Common myeloid progenitor, CD34-positive (primary cell): ENCODE results near the gene IGFN1.
"Not testable (repeated sequence)": the region's sequence is repeated elsewhere in the genome, so short reads cannot be mapped to it uniquely, and the experiment has no call there.

Source experiments
- CTCF ChIA-PET: fragments of 350-600 bp; sonication (Branson Sonifier 250); formaldehyde crosslinking; loops from one replicate; lab custom pipeline; 2021; ENCODE audit warnings: antibody characterized with exemption; lab: Charles Lee
- POLR2A ChIA-PET: fragments of 350-600 bp; sonication (Branson Sonifier 250); formaldehyde crosslinking; loops from one replicate; lab custom pipeline; 2021; ENCODE audit warnings: antibody characterized with exemption; lab: Charles Lee
- DNase-seq, 3 donors: peaks; one replicate each; pipeline versions ENCODE4 v3.0.0 to v3.0.0-alpha.2; 2013
- H3K27ac ChIP-seq, 2 experiments: 1 replicate in 1 of 2; 2 replicates in 1 of 2; pipeline ENCODE4 v1.7.0; 2013; ENCODE audit warnings: inconsistent platforms in 2 of 2, low read length in 2 of 2, mild to moderate bottlenecking in 2 of 2, low read depth in 1 of 2, moderate library complexity in 1 of 2; ENCODE audit not compliant: severe bottlenecking in 2 of 2, insufficient read depth in 1 of 2, poor library complexity in 1 of 2
- H3K27me3 ChIP-seq, 5 experiments: replicated peaks in 2 of 5; 1 replicate in 3 of 5; 2 replicates in 2 of 5; pipeline versions ENCODE4 v1.6.1 to v1.7.0; 2013; ENCODE audit warnings: low read length in 4 of 5, mild to moderate bottlenecking in 2 of 5, moderate library complexity in 2 of 5, inconsistent platforms in 1 of 5; ENCODE audit not compliant: insufficient read depth in 5 of 5, control insufficient read depth in 4 of 5
- H3K36me3 ChIP-seq, 4 experiments: 1 replicate in 2 of 4; 2 replicates in 2 of 4; pipeline versions ENCODE4 v1.6.1 to v1.7.0; 2013; ENCODE audit warnings: low read length in 3 of 4, control low read depth in 1 of 4, mild to moderate bottlenecking in 1 of 4; ENCODE audit not compliant: control insufficient read depth in 4 of 4, insufficient read depth in 4 of 4
- H3K4me1 ChIP-seq, 4 experiments: 1 replicate in 3 of 4; 2 replicates in 1 of 4; pipeline versions ENCODE4 v1.6.1 to v1.7.1; 2013; ENCODE audit warnings: low read length in 3 of 4, mild to moderate bottlenecking in 3 of 4, control low read depth in 1 of 4, inconsistent platforms in 1 of 4, moderate library complexity in 1 of 4; ENCODE audit not compliant: control insufficient read depth in 4 of 4, insufficient read depth in 4 of 4; ENCODE audit errors: control extremely low read depth in 1 of 4
- H3K4me3 ChIP-seq, 7 experiments: 1 replicate in 4 of 7; 2 replicates in 3 of 7; pipeline versions ENCODE4 v1.5.1 to v1.7.0; 2013; ENCODE audit warnings: mild to moderate bottlenecking in 7 of 7, low read length in 6 of 7, moderate library complexity in 6 of 7, inconsistent platforms in 2 of 7, low read depth in 2 of 7, control low read depth in 1 of 7; ENCODE audit not compliant: insufficient read depth in 4 of 7, control insufficient read depth in 1 of 7; ENCODE audit errors: extremely low read depth in 1 of 7
- H3K9me3 ChIP-seq, 5 experiments: 1 replicate in 4 of 5; 2 replicates in 1 of 5; pipeline versions ENCODE4 v1.6.1 to v1.7.1; 2013; ENCODE audit warnings: low read length in 4 of 5, mild to moderate bottlenecking in 2 of 5, inconsistent platforms in 1 of 5, low read depth in 1 of 5, moderate library complexity in 1 of 5; ENCODE audit not compliant: control insufficient read depth in 4 of 5, insufficient read depth in 2 of 5; ENCODE audit errors: control extremely low read depth in 1 of 5
- WGBS: methylation state at CpG from one replicate; pipeline ENCODE4 v1.1.5; 2013; ENCODE audit not compliant: insufficient coverage; 5-methylcytosine and 5-hydroxymethylcytosine counted together

The IGFN1 gene

GRCh38 chr1:201226859-201227488 is 36.4 kb downstream of the IGFN1 start:
- CTCF ChIA-PET, result interaction anchor here (1.1 kb wide), 1 partner anchor 201 kb away, joined by 3 read pairs; no protein-coding TSS in a partner anchor
- H3K36me3 ChIP-seq, result no peaks in the 10 kb centered on the region
- peaks cover 0 to 5% (median 0%) of the 10 kb centered on the region in 5 experiments for H3K27me3 ChIP-seq

GRCh38 chr1:201228011-201228983 is 37.7 kb downstream of the IGFN1 start:
- WGBS, result 88% methylated on average over 13 of the region's 16 CpGs
- no peaks in the 10 kb centered on the region for H3K9me3 ChIP-seq
- peaks cover 0 to 5% (median 0%) of the 10 kb centered on the region in 5 experiments for H3K27me3 ChIP-seq
- no peak overlapping the region for H3K27ac ChIP-seq
- no peak for DNase-seq
- POLR2A ChIA-PET, result no interaction called here
- no peaks in the 10 kb centered on the region for H3K36me3 ChIP-seq
- H3K4me3 ChIP-seq, result no peak overlapping the region
- H3K4me1 ChIP-seq, result no peaks in the 10 kb centered on the region
- CTCF ChIA-PET, result no interaction called here

More at GRCh38 chr1:201226859-201227488, 36.4 kb downstream of the IGFN1 start:
- POLR2A ChIA-PET, result no interaction called here
- Histone ChIP-seq H3K9me3 (no peaks in the 10 kb centered on the region), H3K4me3 (no peak overlapping the region), H3K4me1 (no peaks in the 10 kb centered on the region), H3K27ac (no peak overlapping the region)
- no peak for DNase-seq
- WGBS, result 96% methylated on average over 19 of the region's 24 CpGs

GRCh38 chr1:201229095-201229494 is 38.5 kb downstream of the IGFN1 start:
- no peaks in the 10 kb centered on the region for H3K4me1 ChIP-seq
- POLR2A ChIA-PET, result no interaction called here
- H3K4me3 ChIP-seq, result no peak overlapping the region
- H3K9me3 ChIP-seq, result no peaks in the 10 kb centered on the region
- no peak overlapping the region for H3K27ac ChIP-seq
- no peak for DNase-seq
- peaks cover 0 to 5% (median 0%) of the 10 kb centered on the region in 5 experiments for H3K27me3 ChIP-seq
- CTCF ChIA-PET, result no interaction called here
- H3K36me3 ChIP-seq, result no peaks in the 10 kb centered on the region
- 100% methylated on average over 4 of the region's 4 CpGs for WGBS

GRCh38 chr1:201229771-201230635 is 39.4 kb downstream of the IGFN1 start:
- CTCF ChIA-PET, result interaction anchor here (1.6 kb wide), 1 partner anchor 25 kb away, joined by 3 read pairs; no protein-coding TSS in a partner anchor
- WGBS, result 79% methylated on average over 5 of the region's 6 CpGs
- Histone ChIP-seq H3K27me3 (peaks cover 0 to 5% (median 0%) of the 10 kb centered on the region in 5 experiments), H3K27ac (no peak overlapping the region), H3K4me1 (no peaks in the 10 kb centered on the region), H3K9me3 (no peaks in the 10 kb centered on the region), H3K4me3 (no peak overlapping the region), H3K36me3 (no peaks in the 10 kb centered on the region)
- POLR2A ChIA-PET, result no interaction called here
- DNase-seq, result no peak

GRCh38 chr1:201230676-201231075 is 40.1 kb downstream of the IGFN1 start:
- Histone ChIP-seq H3K27ac (no peak overlapping the region), H3K4me3 (no peak overlapping the region), H3K9me3 (no peaks in the 10 kb centered on the region), H3K27me3 (peaks cover 0 to 5% (median 0%) of the 10 kb centered on the region in 5 experiments), H3K4me1 (no peaks in the 10 kb centered on the region), H3K36me3 (no peaks in the 10 kb centered on the region)
- no peak for DNase-seq
- ChIA-PET CTCF (interaction anchor here (1.6 kb wide), 1 partner anchor 24 kb away, joined by 3 read pairs; no protein-coding TSS in a partner anchor), POLR2A (no interaction called here)
- WGBS, result 96% methylated on average over 4 of the region's 4 CpGs

GRCh38 chr1:201239646-201240045 is 49.0 kb downstream of the IGFN1 start:
- H3K36me3 ChIP-seq, H3K27me3 ChIP-seq, CTCF ChIA-PET, H3K27ac ChIP-seq, DNase-seq, H3K4me3 ChIP-seq, POLR2A ChIA-PET, H3K9me3 ChIP-seq, H3K4me1 ChIP-seq: not testable (repeated sequence)
- WGBS, result no CpG with 5 or more reads among the region's 11 CpGs
